Esophagus muscularis mucosa (tissue), 4 donors: ENCODE results near the gene CLK4.

Experiments
- CTCF ChIP-seq, 3 experiments: fragments of 200-600 bp in 2 of 3; fragments of 450-650 bp in 1 of 3; sonication (generic) in 2 of 3; IDR thresholded peaks; one replicate each; pipeline ENCODE4 v1.5.1; 2017 to 2019; ENCODE audit warnings: antibody characterized with exemption in 3 of 3, mild to moderate bottlenecking in 2 of 3, moderate library complexity in 1 of 3
- EP300 ChIP-seq: sonication (generic); formaldehyde crosslinking; IDR thresholded peaks from one replicate; pipeline ENCODE4 v1.6.1; 2017; ENCODE audit warnings: antibody characterized with exemption
- POLR2A ChIP-seq: fragments of 450-650 bp; IDR thresholded peaks from one replicate; pipeline ENCODE4 v1.6.1; 2017; ENCODE audit warnings: antibody characterized with exemption, moderate library complexity, mild to moderate bottlenecking, low read depth
- POLR2AphosphoS5 ChIP-seq, 2 donors: sonication (generic); formaldehyde crosslinking; IDR thresholded peaks; one replicate each; pipeline ENCODE4 v1.6.1; 2017; ENCODE audit warnings: antibody characterized with exemption in 2 of 2

GRCh38 chr5:178586396-178586795 lies 40.5 kb downstream of the CLK4 start:
- TF ChIP-seq POLR2AphosphoS5 (IDR thresholded peaks at IDR 0.05), result no peak
- TF ChIP-seq CTCF (IDR thresholded peaks at IDR 0.05), result no peak
- no peak for TF ChIP-seq POLR2A
- no peak for TF ChIP-seq EP300
